A673 (cell line): ENCODE measurements around the gene MATN1. TPM values are rescaled to one million over a fixed set of nuclear protein-coding genes. Genes with fewer than 3 reads are reported as not detected.

Source experiments
- BruUV-seq: library from RNA; stranded (reverse); fragments of 400-500 nt; replicated peaks from 2 replicates; lab custom pipeline; 2021; lab: Mats Ljungman, UMichigan
- CTCF ChIA-PET: fragments of 300-600 bp; sonication (Branson Sonifier 250); formaldehyde crosslinking; loops from one replicate; lab custom pipeline; 2022; ENCODE audit warnings: antibody characterized with exemption; lab: Charles Lee
- POLR2A ChIA-PET: fragments of 300-600 bp; sonication (Branson Sonifier 250); formaldehyde crosslinking; loops from one replicate; lab custom pipeline; 2022; ENCODE audit warnings: antibody characterized with exemption; ENCODE audit not compliant: low non-redundant PET; lab: Charles Lee
- DNase-seq: peaks from one replicate; pipeline ENCODE4 v3.0.0-alpha.2; 2015; ENCODE audit warnings: low spot score
- H3K27ac ChIP-seq: fragments of 200-600 bp; sonication (generic); 2 replicates; pipeline ENCODE4 v1.5.1; 2016; ENCODE audit warnings: mixed run types, low read depth, mild to moderate bottlenecking, mixed read lengths, antibody characterized with exemption, low read length; ENCODE audit not compliant: poor library complexity, severe bottlenecking
- H3K27me3 ChIP-seq: fragments of 200-600 bp; sonication (generic); replicated peaks from 2 replicates; pipeline ENCODE4 v1.6.1; 2017; ENCODE audit warnings: mixed run types, low read depth, mild to moderate bottlenecking, mixed read lengths, antibody characterized with exemption, low read length; ENCODE audit not compliant: insufficient read depth, poor library complexity
- H3K36me3 ChIP-seq: fragments of 200-600 bp; sonication (generic); 2 replicates; pipeline ENCODE4 v1.6.1; 2016; ENCODE audit warnings: mixed run types, mild to moderate bottlenecking, mixed read lengths, antibody characterized with exemption, low read length; ENCODE audit not compliant: insufficient read depth, poor library complexity, severe bottlenecking
- H3K4me1 ChIP-seq: fragments of 200-600 bp; sonication (generic); 2 replicates; pipeline ENCODE4 v1.6.1; 2017; ENCODE audit warnings: mixed run types, mild to moderate bottlenecking, mixed read lengths, antibody characterized with exemption, low read length; ENCODE audit not compliant: insufficient read depth, poor library complexity, severe bottlenecking
- H3K4me3 ChIP-seq: fragments of 200-600 bp; sonication (generic); 2 replicates; pipeline ENCODE4 v1.5.1; 2016; ENCODE audit warnings: low read depth, mixed run types, mild to moderate bottlenecking, mixed read lengths, low read length; ENCODE audit not compliant: poor library complexity, severe bottlenecking
- H3K9me3 ChIP-seq: fragments of 200-600 bp; sonication (generic); 2 replicates; pipeline ENCODE4 v1.6.1; 2016; ENCODE audit warnings: mixed run types, low read depth, mild to moderate bottlenecking, mixed read lengths, antibody characterized with exemption, low read length; ENCODE audit not compliant: poor library complexity, severe bottlenecking
- EZH2 ChIP-seq: fragments of 200-600 bp; sonication (generic); IDR thresholded peaks from 2 replicates; pipeline ENCODE4 v1.6.1; 2017; ENCODE audit warnings: borderline replicate concordance, low read depth, mild to moderate bottlenecking, mixed read lengths, antibody characterized with exemption, low read length; ENCODE audit not compliant: poor library complexity, severe bottlenecking
- intact Hi-C: fragments of 100-400 bp; cut with micrococcal nuclease; formaldehyde crosslinking; loops from one replicate; pipeline ENCODE4 v1.10.0; 2022; ENCODE audit not compliant: unreplicated experiment
- total RNA-seq: library from RNA; stranded (reverse); gene quantifications from 2 replicates; pipeline ENCODE4 v1.2.3, GENCODE V29; 2021
- TF ChIP-seq, protein P1 (sequence below): fragments of 300-800, 200-600 bp; sonication (generic); conservative IDR thresholded peaks from 2 replicates; pipeline ENCODE4 v1.5.1; 2017; ENCODE audit warnings: low read depth, mild to moderate bottlenecking, antibody characterized with exemption, low read length, moderate library complexity, mixed read lengths

MATN1 gene
- total RNA-seq, 1 experiment from 2014 or later, result not detected

DNA sequence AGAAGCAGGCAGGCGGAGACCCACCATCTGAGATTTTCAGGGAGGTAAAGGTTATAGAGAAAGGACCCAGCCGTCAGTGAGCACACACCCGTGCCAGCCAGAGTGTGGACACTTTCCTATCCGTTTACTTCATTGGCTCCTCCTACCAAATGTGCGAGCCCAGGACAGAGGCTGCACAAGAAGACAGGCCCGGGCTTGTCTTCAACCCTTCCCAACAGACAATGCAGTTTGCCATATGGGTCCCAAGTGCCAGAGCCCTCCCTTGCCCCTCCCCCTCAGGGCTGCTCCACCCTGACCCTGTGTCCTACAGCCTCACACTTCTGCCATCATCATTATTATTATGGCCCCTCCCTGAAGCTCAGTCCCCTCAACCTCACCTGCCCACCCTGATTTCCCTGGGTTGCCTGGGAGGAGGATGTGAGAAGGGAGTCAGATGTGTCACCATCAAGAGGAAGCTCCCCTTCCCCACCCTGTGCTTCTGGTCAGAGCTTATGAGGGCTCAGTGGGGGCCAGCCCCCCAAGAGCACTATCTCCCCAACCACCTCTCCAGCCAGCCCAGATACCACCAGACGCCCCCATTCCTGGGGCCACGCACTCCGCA, 24.8 kb upstream of the MATN1 start:
- H3K4me3 ChIP-seq, result no peak overlapping the region
- no peaks in the 10 kb centered on the region for H3K27me3 ChIP-seq
- H3K36me3 ChIP-seq, result no peaks in the 10 kb centered on the region
- H3K27ac ChIP-seq, result no peak overlapping the region
- H3K4me1 ChIP-seq, result no peaks in the 10 kb centered on the region
- no peaks in the 10 kb centered on the region for H3K9me3 ChIP-seq
- intact Hi-C loops, result no loop called here
- POLR2A ChIA-PET, result no interaction called here
- DNase-seq, result peak; percentile 22
- TF ChIP-seq, protein P1, sequence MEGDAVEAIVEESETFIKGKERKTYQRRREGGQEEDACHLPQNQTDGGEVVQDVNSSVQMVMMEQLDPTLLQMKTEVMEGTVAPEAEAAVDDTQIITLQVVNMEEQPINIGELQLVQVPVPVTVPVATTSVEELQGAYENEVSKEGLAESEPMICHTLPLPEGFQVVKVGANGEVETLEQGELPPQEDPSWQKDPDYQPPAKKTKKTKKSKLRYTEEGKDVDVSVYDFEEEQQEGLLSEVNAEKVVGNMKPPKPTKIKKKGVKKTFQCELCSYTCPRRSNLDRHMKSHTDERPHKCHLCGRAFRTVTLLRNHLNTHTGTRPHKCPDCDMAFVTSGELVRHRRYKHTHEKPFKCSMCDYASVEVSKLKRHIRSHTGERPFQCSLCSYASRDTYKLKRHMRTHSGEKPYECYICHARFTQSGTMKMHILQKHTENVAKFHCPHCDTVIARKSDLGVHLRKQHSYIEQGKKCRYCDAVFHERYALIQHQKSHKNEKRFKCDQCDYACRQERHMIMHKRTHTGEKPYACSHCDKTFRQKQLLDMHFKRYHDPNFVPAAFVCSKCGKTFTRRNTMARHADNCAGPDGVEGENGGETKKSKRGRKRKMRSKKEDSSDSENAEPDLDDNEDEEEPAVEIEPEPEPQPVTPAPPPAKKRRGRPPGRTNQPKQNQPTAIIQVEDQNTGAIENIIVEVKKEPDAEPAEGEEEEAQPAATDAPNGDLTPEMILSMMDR, result no peak
- TF ChIP-seq EZH2, result no peak
- BruUV-seq, result no TSS peak
- CTCF ChIA-PET, result no interaction called here

DNA sequence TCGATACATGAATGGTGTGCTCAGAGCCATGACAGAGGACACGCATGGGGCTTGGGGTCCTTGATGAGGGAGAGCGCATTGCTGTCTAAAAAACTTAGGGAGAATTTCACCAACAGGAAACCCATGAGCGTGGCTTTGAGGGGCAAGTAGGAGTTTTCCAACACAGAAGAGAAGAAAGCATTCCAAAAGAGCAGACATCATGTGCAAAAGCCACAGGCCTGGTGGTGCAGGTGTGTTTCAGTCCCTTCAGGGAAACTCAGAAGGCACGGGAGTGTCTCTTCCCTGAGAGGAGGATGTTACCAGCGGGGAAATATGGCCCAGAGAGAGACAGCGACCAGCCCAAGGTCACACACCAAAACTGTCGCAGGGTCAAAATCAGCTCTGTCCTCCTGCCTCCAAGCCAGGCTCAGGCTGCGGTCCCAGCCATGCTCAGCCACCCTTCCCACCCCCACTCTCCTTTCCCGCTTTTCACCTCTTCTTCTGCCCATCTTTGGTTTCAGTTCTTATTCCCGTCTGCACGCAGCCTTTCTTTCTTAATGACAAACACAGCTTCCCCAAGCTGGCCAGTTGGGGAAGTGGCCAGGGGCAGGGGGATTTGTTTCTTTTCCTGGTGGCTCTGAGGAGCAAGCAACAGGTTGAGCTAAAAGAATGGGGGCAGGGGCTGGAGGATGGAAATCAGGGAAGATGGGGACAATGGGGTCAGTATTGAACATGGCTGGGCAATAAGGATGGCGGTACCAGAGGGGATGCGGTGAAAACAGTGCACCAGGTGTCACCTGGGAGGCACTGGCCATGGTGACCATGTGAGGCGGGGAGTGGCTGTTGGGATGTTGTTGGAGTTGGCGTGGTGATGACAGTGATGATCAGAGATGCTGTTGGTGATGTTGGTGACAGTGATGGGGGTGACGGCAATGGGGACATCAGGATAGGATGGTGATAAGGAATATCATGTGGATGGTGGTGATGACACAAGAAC, 23.9 kb upstream of the MATN1 start:
- ChIA-PET CTCF (no interaction called here), POLR2A (no interaction called here)
- Histone ChIP-seq H3K4me3 (no peak overlapping the region), H3K36me3 (no peaks in the 10 kb centered on the region), H3K27ac (no peak overlapping the region), H3K27me3 (no peaks in the 10 kb centered on the region), H3K9me3 (no peaks in the 10 kb centered on the region), H3K4me1 (no peaks in the 10 kb centered on the region)
- no TSS peak for BruUV-seq
- intact Hi-C loops, result no loop called here
- no peak for DNase-seq
- TF ChIP-seq, protein P1, result no peak
- no peak for TF ChIP-seq EZH2

DNA sequence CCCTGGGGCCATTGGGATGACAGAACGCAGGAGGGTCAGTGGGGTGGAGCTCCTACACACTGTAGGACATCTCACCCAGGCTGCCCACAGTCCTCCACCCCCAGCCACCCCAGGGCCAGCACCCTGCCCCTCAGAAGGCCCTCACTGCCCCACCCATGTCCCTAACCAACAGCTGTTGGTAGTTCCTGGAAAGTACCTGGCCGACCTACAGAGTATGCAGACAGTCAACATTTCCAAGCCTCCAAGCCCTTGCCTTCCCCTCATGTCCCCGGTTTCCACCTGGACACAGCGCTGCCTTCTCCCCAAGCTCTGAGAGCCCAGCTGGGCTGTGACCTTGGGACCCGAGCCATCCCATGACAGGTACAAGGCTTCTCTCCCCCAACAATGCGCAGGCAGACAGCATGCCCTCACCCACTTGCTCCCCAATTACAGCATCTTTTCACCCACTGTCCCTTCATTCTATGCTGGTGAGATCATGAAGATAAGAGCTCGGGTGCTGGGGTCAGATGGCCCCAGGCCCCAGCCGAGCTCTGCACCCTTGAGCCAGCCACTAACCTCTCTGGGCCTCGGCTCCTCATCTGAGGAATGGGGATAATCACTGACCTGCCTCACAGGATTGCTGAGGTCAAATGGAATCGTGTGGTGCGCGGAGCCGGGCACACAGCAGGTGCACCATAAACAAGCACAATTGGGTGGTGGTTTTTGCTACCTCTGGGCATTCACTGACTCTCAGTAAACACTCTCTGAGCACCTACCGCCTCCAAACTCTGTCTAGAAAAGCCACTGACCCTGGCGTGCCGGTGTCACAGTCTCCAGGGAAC, 23.0 kb upstream of the MATN1 start:
- H3K4me3 ChIP-seq, result no peak overlapping the region
- POLR2A ChIA-PET, result no interaction called here
- no peaks in the 10 kb centered on the region for H3K36me3 ChIP-seq
- TF ChIP-seq, protein P1, result no peak
- TF ChIP-seq EZH2, result no peak
- no peaks in the 10 kb centered on the region for H3K9me3 ChIP-seq
- BruUV-seq, result no TSS peak
- DNase-seq, result no peak
- H3K27ac ChIP-seq, result no peak overlapping the region
- intact Hi-C loops, result no loop called here
- H3K4me1 ChIP-seq, result no peaks in the 10 kb centered on the region
- CTCF ChIA-PET, result no interaction called here
- no peaks in the 10 kb centered on the region for H3K27me3 ChIP-seq
